ENCODE data around the gene SLC38A2. TPM values are rescaled to one million over a fixed set of nuclear protein-coding genes. Genes with fewer than 3 reads are reported as not detected.

Gene SLC38A2
- total RNA-seq = 157 and 161 TPM in 2 replicates

DNA sequence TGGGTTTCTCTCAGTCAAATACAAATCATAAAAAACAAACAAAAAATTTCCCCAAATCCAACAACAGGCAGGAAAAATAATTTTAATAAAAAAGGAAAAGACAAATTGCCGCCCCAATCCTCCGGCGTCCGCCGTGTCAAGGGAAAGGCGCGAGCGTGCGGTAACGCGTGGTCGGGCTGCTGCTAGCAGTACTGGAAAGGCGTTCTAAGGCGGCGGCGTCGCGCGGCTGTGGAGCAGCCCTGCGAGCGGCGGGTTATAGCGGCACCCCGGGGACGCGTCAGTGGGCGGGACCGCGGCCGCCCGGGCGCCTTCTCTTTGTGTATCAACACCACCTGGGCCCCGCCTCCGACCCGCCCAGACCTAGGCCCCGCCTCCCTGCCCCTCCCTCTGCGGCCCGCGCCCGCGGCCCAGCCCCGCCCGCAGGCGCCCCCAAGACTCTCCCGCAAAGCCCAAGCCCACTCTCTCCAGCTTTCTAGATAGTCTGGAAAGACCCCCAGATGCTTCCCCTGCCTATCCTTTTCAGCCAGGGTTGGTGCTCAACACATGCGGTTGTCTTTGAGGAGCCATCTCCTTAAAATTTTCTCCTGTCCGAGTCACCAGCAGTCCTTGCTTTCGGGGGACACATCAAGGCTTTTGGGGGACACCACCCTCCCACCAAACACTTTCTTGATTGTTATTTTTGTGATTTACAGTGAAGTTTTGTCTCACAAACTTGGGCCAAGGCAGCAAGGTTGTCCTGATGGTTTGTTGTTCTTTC is at the start of gene SLC38A2:
TSS of gene SLC38A2 (minus strand) at position 230 of the 757 bp plus-strand sequence. CDS start 1,480 bp downstream, outside the sequence.
- H3K27me3 Mint-ChIP-seq (ENCODE audit: insufficient read depth) = peaks cover 3% of the 10 kb centered on the region
- peaks cover 33% of the 10 kb centered on the region for H3K36me3 Mint-ChIP-seq (ENCODE audit: low read depth)
- peak within 1 kb of the TSS; percentile 92 for H3K4me3 Mint-ChIP-seq
- no peaks in the 10 kb centered on the region for H3K9me3 Mint-ChIP-seq
- intact Hi-C loops (cut with micrococcal nuclease) = loop anchor here (1.0 to 5.0 kb wide), 9 partner anchors 11 to 1335 kb away; partner anchors contain the start of genes ARID2, RPAP3 and SCAF11
- H3K4me1 Mint-ChIP-seq (ENCODE audit: low read depth) = peaks cover 53% of the 10 kb centered on the region
- H3K27ac Mint-ChIP-seq = peak within 1 kb of the TSS; percentile 99
- peak; percentile 95 for DNase-seq (ENCODE audit: low spot score)

DNA sequence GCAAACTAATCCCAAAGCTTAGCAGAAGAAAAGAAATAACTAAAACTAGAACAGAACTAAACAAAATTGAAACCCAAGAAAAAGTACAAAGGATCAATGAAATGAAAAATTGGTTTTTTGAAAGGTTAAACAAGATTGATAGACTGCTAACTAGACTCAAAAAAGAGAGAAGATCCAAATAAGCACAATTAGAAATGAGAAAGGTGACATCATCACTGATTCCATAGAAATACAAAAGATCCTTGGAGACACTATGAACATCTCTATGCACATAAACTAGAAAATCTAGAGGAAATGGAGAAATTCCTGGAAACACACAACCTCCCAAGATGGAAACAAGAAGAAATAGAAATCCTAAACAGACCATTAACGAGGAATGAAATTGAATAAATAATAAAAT is 47.1 kb upstream of the SLC38A2 start:
- Mint-ChIP-seq H3K4me1 (ENCODE audit: low read depth) (no peaks in the 10 kb centered on the region), H3K27ac (no peak overlapping the region), H3K36me3 (ENCODE audit: low read depth) (peaks cover 18% of the 10 kb centered on the region), H3K27me3 (ENCODE audit: insufficient read depth) (no peaks in the 10 kb centered on the region), H3K4me3 (no peak overlapping the region), H3K9me3 (peaks cover 26% of the 10 kb centered on the region)
- intact Hi-C loops (cut with micrococcal nuclease) = no loop called here
- DNase-seq (ENCODE audit: low spot score) = no peak

DNA sequence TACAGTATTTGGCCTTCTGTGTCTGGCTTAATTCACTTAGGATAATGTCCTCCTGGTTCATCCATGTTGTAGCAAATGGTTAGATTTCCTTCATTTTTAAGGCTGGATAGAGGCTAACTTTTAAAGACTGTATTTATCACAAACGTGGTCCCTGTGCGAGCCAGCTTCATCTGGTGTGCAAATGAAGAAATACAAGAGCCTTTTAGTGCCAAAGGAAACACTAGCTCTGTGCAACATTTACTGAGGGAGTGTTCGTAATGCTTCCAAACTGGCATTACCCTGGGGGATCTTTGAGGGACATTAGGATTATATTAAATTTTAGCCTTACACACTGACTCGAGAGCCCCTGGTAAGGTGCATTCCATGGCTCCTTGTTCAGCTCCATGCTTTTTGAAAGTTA is 43.0 kb upstream of the SLC38A2 start:
- no peak overlapping the region for H3K4me3 Mint-ChIP-seq

DNA sequence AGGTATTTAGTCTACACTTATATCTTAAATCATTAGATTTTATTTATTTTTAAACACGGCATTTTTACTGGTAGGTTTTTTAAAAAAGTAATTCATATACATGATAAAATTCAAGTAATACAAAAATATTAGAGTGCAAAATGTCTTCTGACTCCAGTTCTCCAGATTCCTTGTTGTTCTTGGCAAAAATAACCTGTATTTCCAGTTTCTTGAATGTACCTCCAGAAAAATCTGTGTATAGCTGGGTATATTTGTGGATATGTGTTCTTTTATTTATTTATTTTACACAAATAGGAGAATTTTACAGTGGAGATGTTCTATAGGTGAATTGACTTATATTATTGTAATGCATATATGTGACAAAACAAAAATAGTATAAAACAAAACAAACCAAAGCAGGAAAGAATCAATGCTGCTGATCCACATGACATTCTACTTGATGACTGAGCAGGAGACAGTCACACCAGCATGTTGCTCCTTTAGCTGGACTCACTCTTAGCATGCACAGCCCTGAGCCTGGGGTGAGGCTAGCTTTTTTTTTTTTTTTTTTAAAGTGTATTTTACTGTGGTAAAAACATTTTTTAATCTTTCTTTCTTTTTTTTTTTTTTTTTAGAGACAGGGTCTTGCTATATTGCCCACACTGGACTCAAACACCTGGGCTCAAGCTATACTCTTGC is 42.2 kb upstream of the SLC38A2 start:
- Mint-ChIP-seq H3K27ac (no peak overlapping the region), H3K27me3 (ENCODE audit: insufficient read depth) (no peaks in the 10 kb centered on the region), H3K4me1 (ENCODE audit: low read depth) (no peaks in the 10 kb centered on the region), H3K9me3 (peaks cover 7% of the 10 kb centered on the region), H3K4me3 (no peak overlapping the region), H3K36me3 (ENCODE audit: low read depth) (peaks cover 10% of the 10 kb centered on the region)
- intact Hi-C loops (cut with micrococcal nuclease) = no loop called here
- DNase-seq (ENCODE audit: low spot score) = no peak

More for the DNA sequence above, 43.0 kb upstream of the SLC38A2 start:
- Mint-ChIP-seq H3K36me3 (ENCODE audit: low read depth) (peaks cover 11% of the 10 kb centered on the region), H3K9me3 (peaks cover 12% of the 10 kb centered on the region), H3K27me3 (ENCODE audit: insufficient read depth) (no peaks in the 10 kb centered on the region), H3K27ac (no peak overlapping the region), H3K4me1 (ENCODE audit: low read depth) (no peaks in the 10 kb centered on the region)
- intact Hi-C loops (cut with micrococcal nuclease) = no loop called here
- DNase-seq (ENCODE audit: low spot score) = no peak

DNA sequence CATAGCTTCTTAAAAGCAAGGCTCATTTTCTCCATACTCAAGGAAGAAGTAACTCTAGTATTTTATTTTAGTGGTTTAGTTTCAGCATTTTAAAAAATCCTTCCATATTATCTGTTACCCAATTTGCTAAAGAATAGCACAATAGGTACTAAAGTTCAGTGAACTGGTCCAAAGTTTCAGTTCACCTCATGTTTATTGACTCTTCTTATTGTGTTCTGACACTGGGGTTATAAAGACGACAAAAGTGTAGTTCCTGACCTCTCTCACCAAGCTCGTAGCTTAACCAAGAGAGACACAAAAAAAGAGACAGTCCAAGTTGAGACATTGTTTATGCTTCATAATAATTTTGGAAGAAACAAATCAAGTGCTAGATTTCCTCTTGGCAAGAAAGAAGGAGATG is 40.8 kb upstream of the SLC38A2 start:
- peaks cover 6% of the 10 kb centered on the region for H3K36me3 Mint-ChIP-seq (ENCODE audit: low read depth)
- no peaks in the 10 kb centered on the region for H3K9me3 Mint-ChIP-seq
- no peak overlapping the region for H3K27ac Mint-ChIP-seq
- H3K4me1 Mint-ChIP-seq (ENCODE audit: low read depth) = no peaks in the 10 kb centered on the region
- DNase-seq (ENCODE audit: low spot score) = no peak
- intact Hi-C loops (cut with micrococcal nuclease) = no loop called here
- no peaks in the 10 kb centered on the region for H3K27me3 Mint-ChIP-seq (ENCODE audit: insufficient read depth)
- no peak overlapping the region for H3K4me3 Mint-ChIP-seq

DNA sequence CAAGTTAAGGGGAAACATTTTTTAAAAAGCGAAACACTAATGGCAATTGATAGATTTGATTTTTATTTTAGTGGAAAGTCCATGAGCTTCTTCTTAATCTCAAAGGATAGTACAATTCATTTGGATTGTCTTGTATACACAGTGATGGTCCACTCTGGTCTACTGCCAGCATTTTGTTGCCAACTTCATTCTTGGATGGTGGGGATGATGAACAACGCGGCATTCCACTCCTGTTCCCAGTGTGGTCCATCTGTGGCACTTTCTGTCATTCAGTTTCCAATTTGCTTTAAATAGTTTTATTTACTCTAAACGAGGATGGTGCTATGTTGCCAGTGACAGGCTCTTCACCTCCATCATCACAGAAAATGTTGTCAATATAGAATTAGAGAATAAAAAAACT is 40.3 kb upstream of the SLC38A2 start:
- H3K36me3 Mint-ChIP-seq (ENCODE audit: low read depth) = peaks cover 4% of the 10 kb centered on the region
- H3K27ac Mint-ChIP-seq = no peak overlapping the region
- peaks cover 4% of the 10 kb centered on the region for H3K4me1 Mint-ChIP-seq (ENCODE audit: low read depth)
- no peaks in the 10 kb centered on the region for H3K9me3 Mint-ChIP-seq
- no peak for DNase-seq (ENCODE audit: low spot score)
- no peak overlapping the region for H3K4me3 Mint-ChIP-seq
- intact Hi-C loops (cut with micrococcal nuclease) = no loop called here
- H3K27me3 Mint-ChIP-seq (ENCODE audit: insufficient read depth) = no peaks in the 10 kb centered on the region

DNA sequence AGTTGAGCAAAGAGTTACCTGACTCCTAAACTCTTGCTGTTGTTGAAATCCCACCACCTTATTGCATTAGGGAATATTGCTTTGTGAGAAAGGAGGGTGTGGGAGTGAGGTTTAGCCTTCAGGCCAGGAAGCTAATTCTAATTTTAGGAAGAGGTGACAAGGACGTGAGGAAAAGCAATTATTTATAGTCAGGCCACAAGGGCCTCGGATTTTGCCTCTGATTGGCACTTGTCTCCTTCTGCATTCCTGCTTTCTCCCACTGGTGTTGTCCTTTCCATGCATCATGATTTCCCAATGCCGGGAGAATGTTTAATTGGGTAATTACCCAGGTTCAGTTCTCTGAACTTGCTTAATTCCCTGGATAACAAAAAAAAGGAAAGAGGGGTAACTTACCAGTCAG is 37.9 kb upstream of the SLC38A2 start:
- intact Hi-C loops (cut with micrococcal nuclease) = no loop called here
- Mint-ChIP-seq H3K36me3 (ENCODE audit: low read depth) (peaks cover 6% of the 10 kb centered on the region), H3K4me3 (no peak overlapping the region), H3K9me3 (peaks cover 3% of the 10 kb centered on the region), H3K27me3 (ENCODE audit: insufficient read depth) (no peaks in the 10 kb centered on the region), H3K4me1 (ENCODE audit: low read depth) (peaks cover 25% of the 10 kb centered on the region), H3K27ac (no peak overlapping the region)
- no peak for DNase-seq (ENCODE audit: low spot score)

DNA sequence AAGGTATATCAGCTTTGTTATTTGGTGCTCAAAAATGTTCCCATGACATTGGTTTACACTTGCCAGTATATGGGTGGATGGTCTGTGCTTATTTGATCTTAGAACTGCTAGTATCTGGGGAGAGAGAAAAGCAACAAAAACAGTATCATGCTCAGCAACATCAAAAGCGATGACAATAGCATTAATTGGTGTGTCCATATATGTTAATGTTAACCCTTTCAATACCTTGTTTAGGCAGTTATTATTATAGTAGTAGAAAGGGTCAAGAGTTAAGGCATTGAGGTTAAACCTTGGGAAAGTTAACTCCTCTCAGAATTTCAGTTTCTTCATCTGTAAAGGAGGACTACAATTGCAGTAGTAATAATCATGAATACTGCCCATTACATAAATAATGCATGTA is 37.4 kb upstream of the SLC38A2 start:
- no peak overlapping the region for H3K27ac Mint-ChIP-seq
- peaks cover 7% of the 10 kb centered on the region for H3K36me3 Mint-ChIP-seq (ENCODE audit: low read depth)
- peaks cover 29% of the 10 kb centered on the region for H3K4me1 Mint-ChIP-seq (ENCODE audit: low read depth)
- H3K9me3 Mint-ChIP-seq = peaks cover 4% of the 10 kb centered on the region
- H3K27me3 Mint-ChIP-seq (ENCODE audit: insufficient read depth) = no peaks in the 10 kb centered on the region
- intact Hi-C loops (cut with micrococcal nuclease) = no loop called here
- DNase-seq (ENCODE audit: low spot score) = no peak
- H3K4me3 Mint-ChIP-seq = no peak overlapping the region

DNA sequence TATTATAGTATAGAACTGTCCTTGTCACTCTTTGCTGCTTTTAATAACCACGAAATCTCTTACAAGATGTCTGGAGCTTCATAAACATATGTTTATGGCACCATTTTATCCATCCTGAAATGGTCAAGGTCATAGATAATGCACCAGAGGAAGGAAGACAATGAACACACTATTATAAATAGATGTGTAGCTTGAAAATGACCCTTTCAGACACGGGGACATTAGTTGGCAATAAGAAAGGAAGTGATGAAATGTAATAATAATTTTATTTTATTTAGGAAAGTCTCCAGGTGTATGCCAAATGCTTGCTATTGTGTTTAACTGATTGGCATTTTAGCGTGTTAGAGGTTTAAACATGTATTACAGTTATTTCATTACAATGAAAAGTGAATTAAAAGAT is 36.8 kb upstream of the SLC38A2 start:
- no peak overlapping the region for H3K4me3 Mint-ChIP-seq
- H3K27me3 Mint-ChIP-seq (ENCODE audit: insufficient read depth) = no peaks in the 10 kb centered on the region
- H3K9me3 Mint-ChIP-seq = peaks cover 4% of the 10 kb centered on the region
- intact Hi-C loops (cut with micrococcal nuclease) = no loop called here
- no peak for DNase-seq (ENCODE audit: low spot score)
- peaks cover 7% of the 10 kb centered on the region for H3K36me3 Mint-ChIP-seq (ENCODE audit: low read depth)
- peaks cover 35% of the 10 kb centered on the region for H3K4me1 Mint-ChIP-seq (ENCODE audit: low read depth)
- no peak overlapping the region for H3K27ac Mint-ChIP-seq

DNA sequence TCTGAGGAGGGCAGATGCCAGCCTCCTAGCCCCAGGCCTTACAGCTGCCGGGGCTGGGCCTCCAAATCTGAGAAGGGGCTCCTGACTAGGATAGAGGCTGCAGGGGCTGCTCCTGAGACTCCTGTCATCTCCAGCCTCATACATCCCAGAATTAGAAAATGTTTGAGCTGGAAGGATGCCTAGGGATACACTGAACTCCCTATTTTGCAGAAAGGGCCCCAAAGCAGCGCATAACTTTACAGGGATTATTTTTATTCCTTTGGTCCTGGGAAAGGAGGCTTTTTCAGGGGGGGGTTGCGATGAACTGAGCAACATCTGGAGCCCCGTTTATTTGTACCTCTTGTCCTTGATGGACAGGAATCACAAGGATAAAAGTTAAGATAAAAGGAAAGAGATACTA is 35.9 kb upstream of the SLC38A2 start:
- H3K4me1 Mint-ChIP-seq (ENCODE audit: low read depth) = peaks cover 44% of the 10 kb centered on the region
- no peaks in the 10 kb centered on the region for H3K27me3 Mint-ChIP-seq (ENCODE audit: insufficient read depth)
- H3K9me3 Mint-ChIP-seq = peaks cover 4% of the 10 kb centered on the region
- no peak overlapping the region for H3K4me3 Mint-ChIP-seq
- peaks cover 7% of the 10 kb centered on the region for H3K36me3 Mint-ChIP-seq (ENCODE audit: low read depth)
- no peak for DNase-seq (ENCODE audit: low spot score)
- intact Hi-C loops (cut with micrococcal nuclease) = no loop called here
- H3K27ac Mint-ChIP-seq = no peak overlapping the region

DNA sequence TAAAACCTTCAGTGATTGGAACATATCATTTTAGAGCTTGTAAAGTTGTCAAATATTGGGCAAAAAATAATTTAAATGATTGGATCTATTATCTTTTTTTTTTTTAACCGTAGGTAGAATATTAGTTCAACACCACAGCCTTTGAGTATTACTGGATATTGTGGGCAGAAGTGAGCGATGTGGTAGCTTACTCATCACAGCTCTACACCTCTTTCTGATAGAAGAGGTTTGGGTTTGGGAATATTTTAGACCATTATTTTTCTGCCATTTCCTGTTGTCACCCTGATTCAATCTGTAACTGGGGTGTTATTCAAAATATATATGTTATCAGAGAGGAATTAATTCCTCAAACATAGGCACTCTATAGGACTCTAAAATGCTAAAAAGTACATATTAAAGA is 34.8 kb upstream of the SLC38A2 start:
- no peak overlapping the region for H3K27ac Mint-ChIP-seq
- peaks cover 54% of the 10 kb centered on the region for H3K4me1 Mint-ChIP-seq (ENCODE audit: low read depth)
- no peak overlapping the region for H3K4me3 Mint-ChIP-seq
- no peaks in the 10 kb centered on the region for H3K27me3 Mint-ChIP-seq (ENCODE audit: insufficient read depth)
- intact Hi-C loops (cut with micrococcal nuclease) = no loop called here
- peaks cover 7% of the 10 kb centered on the region for H3K36me3 Mint-ChIP-seq (ENCODE audit: low read depth)
- peaks cover 4% of the 10 kb centered on the region for H3K9me3 Mint-ChIP-seq
- no peak for DNase-seq (ENCODE audit: low spot score)

DNA sequence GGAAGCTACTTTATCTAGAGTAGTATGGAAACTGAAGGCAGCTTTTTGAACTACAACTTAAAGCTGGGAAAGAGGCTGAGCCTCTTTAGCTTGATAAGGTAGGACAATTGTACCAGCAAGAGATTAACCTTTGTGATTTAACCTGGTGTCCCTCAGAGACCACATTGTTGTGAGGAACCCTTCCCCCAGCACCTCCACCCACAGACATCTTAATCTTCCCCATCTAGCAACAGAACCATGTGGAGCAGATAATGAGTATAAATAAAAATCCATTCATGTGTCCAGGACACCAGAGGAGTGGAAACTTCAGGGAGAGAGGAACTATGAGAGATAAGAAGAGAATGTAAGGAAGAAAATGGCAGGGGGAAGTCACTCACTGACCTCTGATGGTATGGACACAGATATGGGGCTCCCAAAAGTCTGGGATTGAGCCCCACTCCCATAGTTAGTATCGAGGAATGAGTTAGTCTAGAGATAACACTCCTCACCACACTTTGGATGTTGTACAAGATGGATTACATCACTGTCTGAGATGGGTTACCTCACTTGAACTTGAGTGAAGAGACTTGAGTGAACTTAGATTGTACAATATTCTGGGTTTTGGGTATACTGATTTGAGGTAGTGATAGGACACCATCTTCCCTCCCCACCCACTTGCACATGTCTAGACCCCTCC is 33.9 kb upstream of the SLC38A2 start:
- intact Hi-C loops (cut with micrococcal nuclease) = no loop called here
- Mint-ChIP-seq H3K27ac (no peak overlapping the region), H3K9me3 (peaks cover 6% of the 10 kb centered on the region), H3K4me3 (peak overlapping the region; percentile 7), H3K36me3 (ENCODE audit: low read depth) (peaks cover 7% of the 10 kb centered on the region), H3K27me3 (ENCODE audit: insufficient read depth) (no peaks in the 10 kb centered on the region), H3K4me1 (ENCODE audit: low read depth) (peaks cover 60% of the 10 kb centered on the region)
- no peak for DNase-seq (ENCODE audit: low spot score)

DNA sequence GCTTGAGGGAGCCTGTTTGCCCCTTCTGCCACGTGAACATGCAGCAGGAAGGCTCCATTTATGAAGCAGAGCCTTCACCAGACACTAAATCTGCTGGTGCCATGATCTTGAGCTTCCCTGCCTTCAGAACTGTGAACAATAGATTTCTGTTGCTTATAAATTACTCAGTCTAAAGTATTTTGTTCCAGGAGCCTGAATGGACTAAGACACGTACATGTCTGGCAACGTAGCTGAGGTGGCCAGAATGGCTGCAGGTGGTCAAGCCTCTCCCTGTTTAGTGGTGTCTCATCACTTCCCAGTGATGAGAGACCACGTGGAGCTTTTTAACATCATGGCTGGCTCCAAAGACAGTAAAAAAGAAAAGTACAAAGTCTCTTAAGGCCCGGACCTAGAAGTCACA is 32.2 kb upstream of the SLC38A2 start:
- Mint-ChIP-seq H3K4me3 (no peak overlapping the region), H3K27me3 (ENCODE audit: insufficient read depth) (no peaks in the 10 kb centered on the region), H3K27ac (no peak overlapping the region), H3K4me1 (ENCODE audit: low read depth) (peaks cover 73% of the 10 kb centered on the region), H3K36me3 (ENCODE audit: low read depth) (peaks cover 7% of the 10 kb centered on the region), H3K9me3 (peaks cover 12% of the 10 kb centered on the region)
- intact Hi-C loops (cut with micrococcal nuclease) = loop anchor here (2.0 kb wide), 1 partner anchor 20 kb away; no protein-coding TSS in a partner anchor
- no peak for DNase-seq (ENCODE audit: low spot score)

All from activated T-helper 1 cell treated with anti-CD3 and anti-CD28 coated beads, Interleukin-12 subunit alpha, Interleukin-12 subunit beta, Interleukin-2, Interleukin-4 antibody, amounts not matched to agents 30 ng/mL and 10 ng/mL and 1 ng/mL, durations not matched to agents 14 hours and 24 hours and 36 hours (primary cell).